ENCODE data around the gene RNU5B-1. TPM values are rescaled to one million over a fixed set of nuclear protein-coding genes. Genes with fewer than 3 reads are reported as not detected.

Gene RNU5B-1
- total and polyA plus RNA-seq, 2 of the 4 experiments (the other 2 are of a cell fraction) = not detected

DNA sequence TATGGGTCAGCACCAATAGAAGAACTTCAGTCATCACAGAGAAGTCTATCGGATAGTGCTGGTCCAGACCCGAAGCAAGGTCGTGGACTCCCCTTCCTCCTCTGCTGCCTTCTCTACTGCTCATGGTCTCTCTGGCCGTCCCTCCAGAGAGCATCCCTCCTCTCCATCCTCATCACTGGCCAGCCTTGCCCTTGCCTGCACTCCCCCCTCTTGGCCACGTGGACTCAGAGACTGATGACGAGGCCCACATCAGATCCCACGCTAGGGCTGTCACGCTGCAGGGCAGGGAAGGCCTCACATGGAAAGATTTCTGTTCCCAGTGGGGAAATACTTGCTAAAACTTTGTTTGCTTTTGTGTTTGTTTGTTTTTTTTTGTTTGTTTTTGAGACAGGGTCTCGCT, 38.0 kb downstream of the RNU5B-1 start:
- POLR2A ChIA-PET (ENCODE audit: unreplicated experiment) = no interaction called here
- TF ChIP-seq NFE2L2 (IDR thresholded peaks at IDR 0.05; ENCODE audit: low read depth, low read length) (no peak), CHD1 (IDR thresholded peaks at IDR 0.05; ENCODE audit: low read depth, low read length) (no peak), BHLHE40 (IDR thresholded peaks at IDR 0.05; ENCODE audit: low read depth, low read length) (no peak), FOS (IDR thresholded peaks at IDR 0.05; ENCODE audit: low read depth, low read length) (no peak), RFX5 (IDR thresholded peaks at IDR 0.05; ENCODE audit: low read depth, low read length) (no peak), POLR2A (IDR thresholded peaks at IDR 0.05; ENCODE audit: low read depth, low read length) (no peak), MAZ (IDR thresholded peaks at IDR 0.05; ENCODE audit: borderline replicate concordance, low read depth, low read length) (no peak), RAD21 (IDR thresholded peaks at IDR 0.05; ENCODE audit: low read length) (no peak), RCOR1 (IDR thresholded peaks at IDR 0.05; ENCODE audit: insufficient replicate concordance, low read length) (no peak), SMC3 (IDR thresholded peaks at IDR 0.05; ENCODE audit: low read depth, low read length) (no peak), MAFK (IDR thresholded peaks at IDR 0.05; ENCODE audit: low read depth, low read length) (no peak), CEBPB (IDR thresholded peaks at IDR 0.05; ENCODE audit: low read depth, low read length) (no peak), MXI1 (IDR thresholded peaks at IDR 0.05; ENCODE audit: borderline replicate concordance, low read depth, low read length) (no peak)
- TF ChIP-seq, protein P1, sequence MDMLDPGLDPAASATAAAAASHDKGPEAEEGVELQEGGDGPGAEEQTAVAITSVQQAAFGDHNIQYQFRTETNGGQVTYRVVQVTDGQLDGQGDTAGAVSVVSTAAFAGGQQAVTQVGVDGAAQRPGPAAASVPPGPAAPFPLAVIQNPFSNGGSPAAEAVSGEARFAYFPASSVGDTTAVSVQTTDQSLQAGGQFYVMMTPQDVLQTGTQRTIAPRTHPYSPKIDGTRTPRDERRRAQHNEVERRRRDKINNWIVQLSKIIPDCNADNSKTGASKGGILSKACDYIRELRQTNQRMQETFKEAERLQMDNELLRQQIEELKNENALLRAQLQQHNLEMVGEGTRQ (IDR thresholded peaks at IDR 0.05; ENCODE audit: low read depth, low read length) = no peak
- TF ChIP-seq, protein P2, sequence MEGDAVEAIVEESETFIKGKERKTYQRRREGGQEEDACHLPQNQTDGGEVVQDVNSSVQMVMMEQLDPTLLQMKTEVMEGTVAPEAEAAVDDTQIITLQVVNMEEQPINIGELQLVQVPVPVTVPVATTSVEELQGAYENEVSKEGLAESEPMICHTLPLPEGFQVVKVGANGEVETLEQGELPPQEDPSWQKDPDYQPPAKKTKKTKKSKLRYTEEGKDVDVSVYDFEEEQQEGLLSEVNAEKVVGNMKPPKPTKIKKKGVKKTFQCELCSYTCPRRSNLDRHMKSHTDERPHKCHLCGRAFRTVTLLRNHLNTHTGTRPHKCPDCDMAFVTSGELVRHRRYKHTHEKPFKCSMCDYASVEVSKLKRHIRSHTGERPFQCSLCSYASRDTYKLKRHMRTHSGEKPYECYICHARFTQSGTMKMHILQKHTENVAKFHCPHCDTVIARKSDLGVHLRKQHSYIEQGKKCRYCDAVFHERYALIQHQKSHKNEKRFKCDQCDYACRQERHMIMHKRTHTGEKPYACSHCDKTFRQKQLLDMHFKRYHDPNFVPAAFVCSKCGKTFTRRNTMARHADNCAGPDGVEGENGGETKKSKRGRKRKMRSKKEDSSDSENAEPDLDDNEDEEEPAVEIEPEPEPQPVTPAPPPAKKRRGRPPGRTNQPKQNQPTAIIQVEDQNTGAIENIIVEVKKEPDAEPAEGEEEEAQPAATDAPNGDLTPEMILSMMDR (conservative IDR thresholded peaks at IDR 0.05; ENCODE audit: low read depth, low read length) = no peak
- TF ChIP-seq, protein P3, sequence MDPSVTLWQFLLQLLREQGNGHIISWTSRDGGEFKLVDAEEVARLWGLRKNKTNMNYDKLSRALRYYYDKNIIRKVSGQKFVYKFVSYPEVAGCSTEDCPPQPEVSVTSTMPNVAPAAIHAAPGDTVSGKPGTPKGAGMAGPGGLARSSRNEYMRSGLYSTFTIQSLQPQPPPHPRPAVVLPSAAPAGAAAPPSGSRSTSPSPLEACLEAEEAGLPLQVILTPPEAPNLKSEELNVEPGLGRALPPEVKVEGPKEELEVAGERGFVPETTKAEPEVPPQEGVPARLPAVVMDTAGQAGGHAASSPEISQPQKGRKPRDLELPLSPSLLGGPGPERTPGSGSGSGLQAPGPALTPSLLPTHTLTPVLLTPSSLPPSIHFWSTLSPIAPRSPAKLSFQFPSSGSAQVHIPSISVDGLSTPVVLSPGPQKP (IDR thresholded peaks at IDR 0.05; ENCODE audit: borderline replicate concordance, low read depth, low read length) = no peak
- H3K14ac ChIP-seq (replicated peaks; ENCODE audit: low read depth, low read length) = no peak overlapping the region
- no peak overlapping the region for H4K8ac ChIP-seq (ENCODE audit: low read depth in 2 of 2, low read length in 2 of 2)
- no peak overlapping the region for H3K9ac ChIP-seq (ENCODE audit: low read depth, low read length)
- H2AK5ac ChIP-seq (ENCODE audit: low read depth, low read length) = no peak overlapping the region
- H3K36me3 ChIP-seq (ENCODE audit: control insufficient read depth, insufficient read depth, low read length) = no peaks in the 10 kb centered on the region
- H3K4me1 ChIP-seq (ENCODE audit: control insufficient read depth, insufficient read depth, low read length) = no peaks in the 10 kb centered on the region
- no peaks in the 10 kb centered on the region; the same call in 1 of the 2 replicates for H3K9me1 ChIP-seq (ENCODE audit: insufficient read depth, low read length)
- no peak overlapping the region for H2BK5ac ChIP-seq (ENCODE audit: low read depth, low read length, poor library complexity, severe bottlenecking)
- no peak overlapping the region for H3K23ac ChIP-seq (ENCODE audit: low read depth, low read length)
- H2BK15ac ChIP-seq (ENCODE audit: low read depth, low read length) = no peak overlapping the region
- no TSS peak for BruUV-seq (replicated peaks)
- no peaks in the 10 kb centered on the region for H4K20me1 ChIP-seq (ENCODE audit: insufficient read depth, low read length)
- H3K27me3 ChIP-seq (ENCODE audit: control insufficient read depth, insufficient read depth, low read length) = peaks cover 60% of the 10 kb centered on the region
- no peak overlapping the region for H3K27ac ChIP-seq (ENCODE audit: insufficient read depth, low read length)
- no peak overlapping the region for H3K4me2 ChIP-seq (ENCODE audit: low read depth, low read length)
- no peak overlapping the region for H4K5ac ChIP-seq (ENCODE audit: low read depth, low read length)
- in situ Hi-C loops (cut with MboI; ENCODE audit: low sequenced_read_pairs) = no loop called here
- no peak for ATAC-seq (ENCODE audit: low read depth)
- CTCF ChIA-PET = no interaction called here
- H3K4me3 ChIP-seq (ENCODE audit: insufficient read depth, low read depth, low read length) = no peak overlapping the region
- dilution Hi-C loops (cut with HindIII; ENCODE audit: low sequenced_read_pairs, unreplicated experiment) = no loop called here
- H3K79me1 ChIP-seq (ENCODE audit: low read depth in 1 of 2, low read length in 2 of 2) = no peaks in the 10 kb centered on the region
- 83% methylated on average over 1 of the region's 9 CpGs; no CpG with 5 or more reads in 1 of the 2 experiments for WGBS, 2 experiments (ENCODE audit: extremely low coverage in 2 of 2, insufficient read length in 1 of 2)
- DNase-seq = no peak
- no peak overlapping the region for H4K91ac ChIP-seq (ENCODE audit: insufficient read depth, low read depth, low read length)
- H3K9me3 ChIP-seq (ENCODE audit: control insufficient read depth, insufficient read depth, low read length) = no peaks in the 10 kb centered on the region
- H2AK9ac ChIP-seq (replicated peaks; ENCODE audit: low read depth, low read length, poor library complexity) = no peak overlapping the region
- intact Hi-C loops (cut with micrococcal nuclease) = no loop called here
- H2BK120ac ChIP-seq (ENCODE audit: low read depth, low read length) = no peak overlapping the region
- peak overlapping the region; percentile 32 for H2AFZ ChIP-seq (replicated peaks; ENCODE audit: low read length, poor library complexity)
- H2BK20ac ChIP-seq (ENCODE audit: low read depth, low read length) = no peak overlapping the region
- no peak overlapping the region for H3K56ac ChIP-seq (ENCODE audit: extremely low read depth, insufficient read depth, low read length)
- H3K18ac ChIP-seq (ENCODE audit: low read depth, low read length) = no peak overlapping the region
- no peak overlapping the region for H3K4ac ChIP-seq (ENCODE audit: low read depth, low read length)
